Activated T-helper 1 cell treated with Interleukin-2 at 50 U/mL for 16 hours (primary cell): ENCODE measurements around the gene CLASP1.
"Not testable (repeated sequence)": the region's sequence is repeated elsewhere in the genome, so short reads cannot be mapped to it uniquely, and the experiment has no call there.

ENCODE experiments used
- DNase-seq: peaks from one replicate; pipeline ENCODE4 v3.0.0-alpha.2; 2020; ENCODE audit warnings: low read depth

CLASP1 gene

DNA sequence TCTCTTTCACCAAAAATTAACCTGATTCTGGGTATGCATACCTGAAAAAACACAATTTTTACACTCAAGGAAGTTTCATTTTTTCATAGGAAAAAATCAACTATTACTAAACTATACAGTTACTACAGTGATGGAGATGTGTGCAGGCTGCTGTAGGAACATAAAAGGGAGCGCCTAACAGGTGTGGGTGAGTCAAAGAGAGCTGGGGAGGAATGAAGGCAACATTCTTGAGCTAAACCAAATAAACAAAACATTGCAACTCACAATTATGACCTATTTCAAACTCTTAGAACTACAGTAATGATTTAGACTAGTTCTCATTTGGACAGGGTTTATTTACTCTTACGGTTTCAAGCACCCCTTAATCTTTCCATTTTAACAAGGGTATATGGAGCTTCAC lies 13.4 kb upstream of the CLASP1 start:
- no peak for DNase-seq

DNA sequence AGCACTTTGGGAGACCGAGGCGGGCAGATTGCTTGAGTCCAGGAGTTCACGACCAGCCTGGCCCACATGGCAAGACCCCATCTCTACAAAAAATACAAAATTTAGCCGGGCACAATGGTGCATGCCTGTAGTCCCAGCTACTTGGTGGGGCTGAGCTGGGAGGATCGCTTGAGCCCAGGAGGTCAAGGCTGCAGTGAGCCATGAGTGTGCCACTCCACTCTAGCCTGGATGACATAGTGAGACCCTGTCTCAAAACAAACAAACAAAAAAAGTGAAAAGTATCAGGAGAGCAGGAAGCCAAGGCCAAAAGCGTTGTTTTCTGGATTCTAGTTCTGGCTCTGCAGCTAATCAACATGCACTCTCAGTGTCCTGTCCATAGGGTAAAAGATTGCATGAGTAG lies 10.7 kb upstream of the CLASP1 start:
- no peak for DNase-seq

DNA sequence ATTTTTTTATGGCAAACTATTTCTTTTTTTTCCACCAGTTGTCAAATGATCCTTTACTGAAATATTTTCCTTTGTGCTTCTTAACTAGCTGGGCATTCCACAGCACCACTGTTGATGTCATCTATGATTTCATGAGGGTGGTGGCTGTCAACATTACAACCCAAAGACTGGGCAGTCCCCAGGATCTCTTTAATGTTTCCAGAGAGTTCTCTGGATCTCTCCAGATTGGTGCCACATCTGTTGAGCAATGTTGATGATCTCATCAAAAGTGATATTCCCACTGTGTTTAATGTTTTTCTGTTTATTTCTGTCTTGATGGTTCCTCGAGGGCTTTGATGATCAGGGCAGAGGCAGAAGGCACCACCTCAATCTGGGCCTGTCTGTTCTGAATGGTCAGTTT lies 9.1 kb upstream of the CLASP1 start:
- DNase-seq, result not testable (repeated sequence)

DNA sequence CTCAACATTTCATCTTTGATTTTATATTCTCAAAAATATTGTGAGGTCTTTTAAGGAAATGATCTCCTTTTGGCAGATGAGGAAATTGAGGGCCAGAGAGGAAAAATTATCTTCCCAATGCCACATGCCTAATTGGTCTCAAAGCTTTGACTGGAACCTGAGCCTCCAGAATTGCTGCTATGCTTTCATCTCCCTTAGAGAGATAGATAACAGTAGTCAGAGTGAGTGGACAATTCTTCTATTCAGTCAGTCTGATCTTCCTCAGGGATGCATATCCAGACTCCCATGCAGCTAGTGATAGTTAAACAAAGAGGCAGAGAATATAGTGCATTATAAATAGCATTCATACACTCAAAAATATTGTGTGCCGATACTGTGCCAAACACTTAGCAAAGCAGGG lies 3.8 kb upstream of the CLASP1 start:
- DNase-seq, result no peak

DNA sequence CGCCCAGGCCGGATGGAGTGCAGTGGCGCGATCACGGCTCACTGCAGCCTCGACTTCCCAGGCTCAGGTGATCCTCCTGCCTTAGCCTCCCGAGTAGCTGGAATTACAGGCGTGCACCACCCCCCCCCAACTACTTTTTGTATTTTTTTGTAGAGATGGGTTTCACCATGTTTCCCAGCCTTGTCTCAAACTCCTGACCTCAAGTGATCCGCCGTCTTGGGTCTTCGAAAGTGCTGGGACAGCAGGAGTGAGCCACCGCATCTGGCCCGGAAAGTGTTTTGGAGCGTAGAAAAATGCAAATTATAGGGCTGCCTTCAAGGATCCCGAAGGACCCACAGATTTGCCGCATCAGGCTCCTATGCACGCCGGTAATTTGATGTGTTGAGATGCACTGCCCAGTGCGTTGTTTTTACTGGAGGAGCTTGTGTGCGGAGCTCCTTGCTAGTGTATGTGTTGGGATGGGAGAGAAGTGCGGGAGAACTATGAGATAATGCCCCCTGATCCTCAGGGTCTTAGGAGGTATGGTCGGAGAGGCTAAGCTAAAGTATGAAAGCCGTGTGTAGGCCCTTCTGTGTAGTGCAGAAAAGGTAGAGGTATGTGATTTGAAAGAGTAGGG lies 1.2 kb upstream of the CLASP1 start:
- no peak for DNase-seq

DNA sequence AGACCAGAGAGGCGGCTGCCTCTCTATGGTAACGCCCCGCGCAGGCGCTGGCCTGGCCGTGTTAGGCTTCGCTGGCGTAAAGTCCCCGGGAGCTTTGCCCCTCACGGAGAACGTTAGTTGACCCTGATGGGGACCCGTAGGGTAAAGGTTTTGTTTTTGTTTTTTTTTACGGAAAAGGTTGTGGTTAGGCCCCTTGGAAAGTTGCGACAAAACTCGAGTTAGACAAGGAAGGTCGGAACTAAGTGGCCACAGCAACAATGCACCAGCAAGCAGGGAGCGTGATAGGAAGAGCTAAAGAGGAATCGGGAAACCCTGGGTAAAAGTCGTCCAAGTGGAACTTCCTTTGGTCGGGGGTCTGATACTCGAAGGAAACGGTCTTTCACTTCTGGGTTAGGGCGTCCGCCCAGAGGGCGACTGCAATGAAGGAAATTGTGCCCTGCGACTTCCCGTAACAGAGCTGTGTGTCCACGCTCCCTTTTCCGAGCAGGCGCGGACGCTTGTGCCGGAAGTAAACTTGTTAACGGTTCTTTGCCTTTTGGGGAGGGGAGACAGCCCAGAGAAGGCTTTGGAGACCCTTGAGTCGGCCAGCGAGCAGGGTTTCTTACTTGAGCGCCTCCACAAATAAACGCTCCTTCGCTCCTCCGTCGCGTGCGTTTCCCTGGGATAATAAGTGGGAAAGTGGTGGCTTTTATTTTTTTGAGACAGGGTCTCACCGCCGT lies 493 bp upstream of the CLASP1 start:
- DNase-seq, result peak; percentile 93

DNA sequence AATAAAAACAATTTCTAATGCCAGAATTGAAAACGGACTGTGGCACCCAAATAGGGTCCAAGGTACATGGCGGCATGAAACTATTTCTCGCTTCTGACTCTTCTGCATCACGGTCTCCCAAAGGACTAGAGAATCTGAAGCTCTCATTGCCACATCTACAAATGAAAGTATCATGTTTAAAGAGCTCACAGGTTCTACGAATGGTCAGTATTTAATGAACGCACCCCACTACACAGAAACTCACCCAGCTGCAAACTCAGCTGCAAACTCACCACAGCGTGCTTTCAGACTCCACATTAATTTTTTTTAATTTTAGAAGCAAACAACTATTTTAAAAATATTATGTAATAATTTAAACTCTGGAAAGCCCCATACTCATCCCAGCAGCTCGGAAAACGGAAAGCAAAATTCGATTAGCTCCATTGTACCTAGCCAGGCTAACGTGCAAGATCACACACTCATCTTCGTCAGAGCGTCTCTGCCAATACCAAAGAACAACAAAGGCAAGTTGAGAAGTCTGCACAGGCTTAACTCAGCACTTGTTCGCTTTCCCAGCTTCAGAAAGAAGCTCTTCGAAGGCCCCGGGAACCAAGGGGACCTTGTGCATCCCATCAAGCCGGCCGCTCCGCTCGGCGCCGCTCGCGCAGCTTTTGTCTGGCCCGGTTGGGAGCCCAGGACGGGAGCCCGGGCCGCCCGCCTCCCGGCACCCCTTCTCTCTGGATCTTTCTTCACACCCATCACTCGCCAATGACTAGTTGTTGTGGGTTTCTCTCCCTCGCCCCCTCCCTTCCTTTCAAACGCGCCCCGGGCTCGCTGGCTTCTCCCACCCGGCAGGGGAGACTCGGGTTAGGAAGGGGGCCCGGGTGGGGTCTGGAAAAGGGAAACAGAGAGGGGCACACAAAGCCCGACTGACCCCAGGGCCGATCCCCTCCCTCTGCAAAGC lies 785 bp downstream of the CLASP1 start:
- peak; percentile 17 for DNase-seq

DNA sequence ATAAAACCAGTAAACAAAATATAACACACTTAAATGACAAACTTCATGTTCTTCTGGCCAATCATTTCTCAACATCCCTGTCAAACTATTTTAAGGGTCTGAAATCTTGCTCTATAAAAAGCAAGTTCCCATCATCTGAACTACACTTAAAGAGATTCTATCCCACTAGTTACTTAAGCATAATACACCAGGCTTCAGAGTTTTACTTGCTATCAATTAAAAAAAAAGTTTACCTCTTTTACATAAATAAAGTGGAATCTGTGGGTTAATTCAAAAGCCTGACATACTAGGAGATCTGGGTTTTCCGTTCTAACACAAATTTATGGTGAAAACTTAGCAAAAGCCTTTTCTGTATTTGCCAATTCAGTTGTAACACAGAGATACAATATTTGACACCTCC lies 1.9 kb downstream of the CLASP1 start:
- DNase-seq, result no peak

DNA sequence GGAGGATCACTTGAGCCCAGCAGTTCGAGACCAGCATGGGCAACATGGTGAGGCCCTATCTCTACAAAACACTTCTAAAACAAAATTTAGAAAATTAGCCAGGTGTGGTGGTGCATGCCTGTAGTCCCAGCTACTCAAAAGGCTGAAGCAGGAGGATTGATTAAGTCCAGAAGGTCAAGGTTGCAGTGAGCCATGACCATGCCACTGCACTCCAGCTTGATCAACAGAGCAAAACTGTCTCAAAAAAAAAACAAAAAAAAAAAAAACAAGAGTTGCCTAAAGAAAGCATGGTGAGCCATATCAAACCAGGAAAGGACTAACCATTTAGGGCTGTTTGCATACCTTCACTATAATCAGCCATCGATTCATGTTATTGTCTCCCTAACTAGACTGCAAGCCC lies 4.5 kb downstream of the CLASP1 start:
- no peak for DNase-seq

DNA sequence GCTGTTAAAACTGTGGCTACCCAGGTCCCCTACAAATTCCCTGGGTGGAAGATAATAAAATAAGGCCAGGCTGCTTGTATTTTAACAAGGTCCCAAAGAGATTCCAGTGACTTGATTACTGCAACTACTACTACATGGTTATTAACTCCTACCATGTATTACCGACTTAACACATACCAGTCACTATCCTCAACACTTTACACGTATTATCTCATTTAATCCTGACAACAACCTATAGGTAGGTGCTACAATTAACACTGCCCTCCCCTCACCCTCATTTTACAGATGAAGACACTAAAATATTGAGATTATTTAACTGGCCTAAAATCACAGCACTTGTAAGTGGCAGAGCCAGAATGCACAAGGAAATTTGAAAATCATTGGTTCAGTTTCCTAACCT lies 5.4 kb downstream of the CLASP1 start:
- no peak for DNase-seq

DNA sequence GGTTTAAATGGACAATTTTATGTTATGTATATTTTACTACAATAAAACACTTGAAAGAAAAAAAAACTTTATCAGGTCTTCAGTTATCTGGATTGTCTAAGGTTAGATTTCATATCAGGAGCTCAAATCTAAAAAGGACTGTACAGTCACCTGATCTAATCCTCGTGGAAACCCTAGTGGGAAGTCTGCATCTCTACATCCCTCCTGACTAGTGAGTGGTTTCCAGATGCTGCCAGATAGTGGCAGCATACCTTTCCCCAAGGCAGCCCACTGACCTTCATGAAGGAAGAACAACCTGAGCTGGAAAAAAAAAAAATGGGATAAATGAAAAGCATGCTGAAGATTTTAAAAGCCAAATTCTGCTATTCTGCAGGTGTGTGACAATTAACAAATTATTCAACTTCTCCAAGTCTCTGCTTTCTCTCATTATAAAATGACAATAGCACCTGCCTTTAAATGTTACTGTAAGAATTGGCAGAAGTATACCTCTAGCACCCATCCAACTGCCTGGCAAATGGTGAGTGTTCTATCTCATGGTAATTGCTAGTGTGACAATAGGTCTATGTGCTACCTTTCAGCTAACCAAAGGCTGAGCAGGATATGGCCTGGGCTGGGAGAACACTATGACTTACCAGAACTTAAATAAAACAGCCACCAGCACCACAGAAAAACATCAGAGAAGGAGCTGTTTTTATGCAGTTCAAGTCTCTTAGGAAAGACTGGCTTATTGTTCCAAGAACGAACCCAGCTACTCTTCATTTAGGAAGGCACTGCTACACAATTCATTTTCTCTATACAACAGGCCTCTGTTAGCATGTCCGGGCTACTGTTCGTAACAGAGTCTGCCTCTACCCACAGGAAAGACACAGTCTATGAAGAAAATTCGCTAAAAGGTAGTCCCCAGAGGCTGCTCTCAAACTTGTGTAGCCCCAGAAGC lies 8.6 kb downstream of the CLASP1 start:
- DNase-seq, result no peak

DNA sequence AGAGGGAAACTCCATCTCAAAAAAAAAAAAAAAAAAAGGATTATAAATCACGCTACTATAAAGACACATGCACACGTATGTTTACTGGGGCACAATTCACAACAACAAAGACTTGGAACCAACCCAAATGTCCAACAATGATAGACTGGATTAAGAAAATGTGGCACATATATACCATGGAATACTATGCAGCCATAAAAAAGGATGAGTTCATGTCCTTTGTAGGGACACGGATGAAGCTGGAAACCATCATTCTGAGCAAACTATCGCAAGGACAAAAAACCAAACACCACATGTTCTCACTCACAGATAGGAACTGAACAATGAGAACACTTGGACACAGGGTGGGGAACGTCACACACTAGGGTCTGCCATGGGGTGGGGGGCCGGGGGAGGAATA lies 9.4 kb downstream of the CLASP1 start:
- not testable (repeated sequence) for DNase-seq

DNA sequence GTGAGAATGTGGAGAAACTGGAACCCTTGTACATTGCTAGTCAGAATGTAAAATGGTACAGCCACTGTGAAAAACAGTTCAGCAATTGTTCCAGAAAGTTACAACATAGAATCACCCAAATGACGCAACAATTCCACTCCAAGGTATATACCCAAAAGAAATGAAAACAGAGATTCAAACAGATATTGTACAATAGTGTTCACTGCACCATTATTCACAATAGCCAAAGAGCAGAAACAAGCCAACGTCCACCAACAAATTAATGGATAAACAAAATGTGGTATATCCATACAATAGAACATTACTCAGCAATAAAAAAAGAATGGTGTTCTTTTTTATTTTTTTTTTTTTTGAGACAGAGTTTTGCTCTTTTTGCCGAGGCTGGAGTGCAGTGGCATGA lies 10.9 kb downstream of the CLASP1 start:
- DNase-seq, result no peak

DNA sequence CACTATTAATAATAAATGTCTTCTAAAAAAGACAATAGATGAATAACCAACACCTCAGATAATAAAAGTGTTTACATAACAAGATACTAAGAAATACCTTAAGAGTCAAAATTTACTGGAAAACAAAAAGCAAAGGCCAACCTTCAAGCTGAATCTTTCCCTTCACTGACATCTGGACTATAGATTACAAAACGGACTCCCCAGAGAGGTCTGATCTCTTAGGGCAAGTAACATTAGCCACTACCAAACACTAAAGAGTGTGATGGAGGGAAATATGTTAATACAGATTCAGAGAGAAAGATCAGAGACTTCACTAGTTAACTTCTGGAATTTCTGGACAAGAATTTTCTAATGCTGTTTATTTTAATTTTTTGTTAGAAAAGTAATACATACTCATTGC lies 13.9 kb downstream of the CLASP1 start:
- DNase-seq, result no peak

DNA sequence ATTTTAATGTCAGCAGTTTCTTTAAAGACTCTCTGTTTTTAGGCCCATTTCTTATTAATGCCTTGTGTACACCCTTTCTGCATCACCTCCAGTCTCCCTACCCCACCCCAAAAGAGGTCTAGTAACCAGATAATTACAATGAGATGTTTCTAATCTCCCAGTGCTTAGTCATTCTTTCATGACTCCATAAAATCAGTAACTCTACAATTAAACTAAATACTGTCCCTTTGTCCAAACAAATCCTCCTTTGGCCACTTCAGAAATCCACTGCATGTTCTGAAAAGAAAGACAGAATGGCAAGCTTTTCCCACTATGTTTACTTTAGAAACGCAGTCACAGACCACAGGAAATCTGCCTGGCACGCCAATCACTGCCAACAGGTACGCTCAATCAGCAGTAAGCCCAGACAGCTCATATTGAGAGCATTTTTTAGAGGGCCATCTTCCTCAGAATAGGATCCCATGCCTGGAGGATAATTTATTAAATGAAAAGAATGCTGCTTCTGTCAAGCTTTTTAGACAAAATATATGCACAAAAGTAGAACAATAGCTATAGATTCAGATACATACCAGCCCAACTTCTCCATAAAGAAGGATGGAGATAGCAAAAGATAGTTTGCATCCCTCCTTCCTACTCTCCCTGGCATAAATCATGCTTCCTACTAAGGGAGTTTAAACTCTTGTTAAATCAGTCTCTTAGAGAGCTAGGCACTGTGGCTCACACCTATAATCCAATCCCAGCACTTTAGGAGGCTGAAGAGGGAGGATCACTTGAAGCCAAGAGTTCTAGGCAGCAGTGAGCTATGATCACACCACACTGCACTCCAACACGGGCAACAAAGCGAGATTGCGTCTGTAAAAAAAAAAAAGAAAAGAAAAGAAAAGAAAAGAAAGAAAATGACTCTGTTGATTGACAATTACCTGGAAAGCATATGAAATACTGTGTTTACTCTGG lies 14.6 kb downstream of the CLASP1 start:
- DNase-seq, result no peak

DNA sequence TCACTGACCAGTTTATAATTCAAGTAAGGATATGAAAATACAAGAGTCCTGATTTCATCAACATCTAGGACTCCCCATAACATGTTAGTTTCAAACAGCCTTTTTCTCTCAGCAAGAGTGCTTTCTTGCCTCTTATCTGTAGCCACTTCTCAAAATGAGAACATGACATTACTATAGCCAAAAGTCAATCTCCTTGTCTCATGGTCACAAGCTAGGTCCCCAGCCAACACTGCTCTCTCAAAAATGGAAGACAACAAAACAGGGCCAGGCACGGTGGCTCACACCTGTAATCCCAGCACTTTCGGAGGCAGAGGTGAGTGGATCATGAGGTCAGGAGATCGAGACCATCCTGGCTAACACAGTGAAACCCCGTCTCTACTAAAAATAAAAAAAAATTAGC lies 15.8 kb downstream of the CLASP1 start:
- DNase-seq, result no peak

DNA sequence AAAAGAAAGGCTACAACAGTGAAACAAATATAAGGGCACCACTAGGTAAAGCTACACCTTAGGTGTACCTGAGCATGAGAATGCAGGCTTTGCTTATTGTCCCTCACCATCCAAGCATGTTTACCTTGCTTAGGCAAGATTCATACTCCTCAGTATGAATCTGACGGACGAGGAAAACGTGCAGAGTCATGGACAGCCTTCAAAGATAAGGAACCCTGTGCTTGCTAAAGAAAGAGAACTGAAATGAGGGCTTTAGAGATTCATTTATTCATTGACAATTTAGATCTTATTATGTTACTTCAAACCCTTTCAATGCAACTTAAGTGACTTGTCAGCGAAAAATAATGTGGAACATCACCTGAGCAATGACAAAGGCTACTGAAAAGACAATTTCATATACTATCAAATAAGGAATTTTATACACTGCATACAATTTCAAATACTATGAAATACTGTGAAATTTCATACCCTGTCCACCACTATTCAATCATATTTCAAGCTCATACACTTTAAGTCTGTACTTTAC lies 21.7 kb downstream of the CLASP1 start:
- DNase-seq, result no peak

DNA sequence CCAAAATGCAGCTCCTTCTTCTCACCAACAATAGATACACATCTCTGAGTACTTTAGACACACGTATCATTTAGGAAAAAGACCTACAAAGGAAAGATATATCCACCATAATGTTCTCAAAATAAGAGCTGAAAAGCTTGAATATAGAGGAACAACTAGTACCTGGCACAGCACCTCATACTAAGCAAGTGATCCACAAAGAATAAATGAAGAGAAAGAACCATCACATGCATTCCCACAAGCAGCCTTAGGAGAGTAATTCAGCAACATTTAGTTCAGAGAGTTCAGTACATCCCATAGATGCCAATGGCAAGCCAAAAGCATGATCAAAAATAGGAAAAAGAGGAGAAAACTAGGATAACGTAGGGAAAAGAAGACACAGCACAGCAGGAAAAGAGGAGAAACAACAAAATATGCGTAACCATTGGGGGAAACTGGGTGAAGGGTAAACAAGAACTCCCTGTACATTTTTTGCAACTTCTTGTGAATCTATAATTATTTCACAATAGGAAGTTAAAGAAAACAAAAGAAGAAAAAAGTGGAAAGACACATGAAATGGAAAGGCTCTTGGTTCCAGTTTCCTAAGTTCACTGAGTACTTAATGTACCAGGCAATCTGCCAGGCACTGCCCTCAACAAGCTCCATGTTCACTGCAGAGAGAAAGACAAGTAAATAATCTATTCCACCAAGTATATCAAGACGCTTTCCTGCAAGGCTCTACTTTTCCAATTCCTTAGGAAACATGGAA lies 22.3 kb downstream of the CLASP1 start:
- DNase-seq, result no peak

DNA sequence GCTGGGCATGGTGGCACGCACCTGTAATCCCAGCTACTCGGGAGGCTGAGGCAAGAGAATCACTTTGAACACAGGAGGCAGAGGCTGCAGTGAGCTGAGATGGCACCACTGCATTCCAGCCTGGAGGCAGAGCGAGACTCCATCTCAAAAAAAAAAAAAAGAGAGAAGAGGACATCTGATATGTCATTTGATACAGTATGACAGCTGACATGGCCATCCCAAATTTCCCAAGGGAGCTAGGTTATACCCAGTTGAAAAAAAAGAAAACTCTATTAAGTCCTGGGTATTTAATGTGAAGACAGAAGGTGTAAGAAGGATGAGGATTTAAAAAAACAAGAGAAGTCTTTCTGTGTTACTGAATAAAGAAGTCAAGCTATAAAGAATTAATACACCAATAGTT lies 23.3 kb downstream of the CLASP1 start:
- DNase-seq, result no peak
